Mesendoderm (in vitro differentiated cells): ENCODE measurements around the gene CENPB.

ENCODE experiments used
- DNase-seq: peaks from one replicate; pipeline ENCODE4 v3.0.0; 2013
- H2AK5ac ChIP-seq: 2 replicates; pipeline ENCODE4 v1.6.1; 2013; ENCODE audit warnings: low read length, inconsistent platforms
- H2BK120ac ChIP-seq: 2 replicates; pipeline ENCODE4 v1.6.1; 2013; ENCODE audit warnings: low read depth, mild to moderate bottlenecking, low read length, moderate library complexity, mixed read lengths
- H2BK15ac ChIP-seq: replicated peaks from 2 replicates; pipeline ENCODE4 v1.6.1; 2013; ENCODE audit warnings: low read depth, mild to moderate bottlenecking, moderate library complexity
- H2BK5ac ChIP-seq: 2 replicates; pipeline ENCODE4 v1.6.1; 2013; ENCODE audit warnings: low read length, inconsistent platforms
- H3K18ac ChIP-seq: 2 replicates; pipeline ENCODE4 v1.6.1; 2013; ENCODE audit warnings: mild to moderate bottlenecking, low read length, mixed read lengths
- H3K23ac ChIP-seq: one replicate; pipeline ENCODE4 v1.6.1; 2013; ENCODE audit warnings: low read length
- H3K27ac ChIP-seq: 2 replicates; pipeline ENCODE4 v1.5.1; 2013; ENCODE audit warnings: low read depth, mild to moderate bottlenecking, inconsistent platforms, low read length, moderate library complexity
- H3K27me3 ChIP-seq: 2 replicates; pipeline ENCODE4 v1.6.1; 2013; ENCODE audit warnings: low read length, control low read depth, mild to moderate bottlenecking, inconsistent platforms; ENCODE audit not compliant: insufficient read depth, poor library complexity
- H3K36me3 ChIP-seq: 2 replicates; pipeline ENCODE4 v1.6.1; 2013; ENCODE audit warnings: low read length, inconsistent platforms; ENCODE audit not compliant: control insufficient read depth, insufficient read depth
- H3K4ac ChIP-seq: one replicate; pipeline ENCODE4 v1.6.1; 2013; ENCODE audit warnings: low read depth, mild to moderate bottlenecking, low read length, moderate library complexity
- H3K4me1 ChIP-seq: 2 replicates; pipeline ENCODE4 v1.6.1; 2013; ENCODE audit warnings: low read depth, low read length, inconsistent platforms; ENCODE audit not compliant: control insufficient read depth
- H3K4me2 ChIP-seq: 2 replicates; pipeline ENCODE4 v1.6.1; 2013; ENCODE audit warnings: low read length
- H3K4me3 ChIP-seq: 2 replicates; pipeline ENCODE4 v1.5.1; 2013; ENCODE audit warnings: mild to moderate bottlenecking, low read length
- H3K56ac ChIP-seq: one replicate; pipeline ENCODE4 v1.6.1; 2013; ENCODE audit warnings: low read length
- H3K79me1 ChIP-seq: 2 replicates; pipeline ENCODE4 v1.6.1; 2013; ENCODE audit warnings: low read length, inconsistent platforms
- H3K79me2 ChIP-seq: 2 replicates; pipeline ENCODE4 v1.6.1; 2013; ENCODE audit warnings: mild to moderate bottlenecking, low read length; ENCODE audit not compliant: control insufficient read depth, insufficient read depth
- H3K9ac ChIP-seq: 2 replicates; pipeline ENCODE4 v1.6.1; 2013; ENCODE audit warnings: low read length, inconsistent platforms
- H4K5ac ChIP-seq: one replicate; pipeline ENCODE4 v1.6.1; 2013; ENCODE audit warnings: low read length
- H4K8ac ChIP-seq: one replicate; pipeline ENCODE4 v1.6.1; 2013; ENCODE audit warnings: low read depth, mild to moderate bottlenecking, control low read depth, low read length, moderate library complexity
- WGBS: extraction: QIAGEN DNeasy Blood & Tissue Kit; methylation state at CpG from one replicate; pipeline ENCODE4 v1.1.7; 2013; ENCODE audit warnings: low lambda C conversion rate, missing lambda C conversion rate; ENCODE audit not compliant: insufficient coverage; ENCODE audit errors: extremely low coverage; 5-methylcytosine and 5-hydroxymethylcytosine counted together

CENPB gene

DNA sequence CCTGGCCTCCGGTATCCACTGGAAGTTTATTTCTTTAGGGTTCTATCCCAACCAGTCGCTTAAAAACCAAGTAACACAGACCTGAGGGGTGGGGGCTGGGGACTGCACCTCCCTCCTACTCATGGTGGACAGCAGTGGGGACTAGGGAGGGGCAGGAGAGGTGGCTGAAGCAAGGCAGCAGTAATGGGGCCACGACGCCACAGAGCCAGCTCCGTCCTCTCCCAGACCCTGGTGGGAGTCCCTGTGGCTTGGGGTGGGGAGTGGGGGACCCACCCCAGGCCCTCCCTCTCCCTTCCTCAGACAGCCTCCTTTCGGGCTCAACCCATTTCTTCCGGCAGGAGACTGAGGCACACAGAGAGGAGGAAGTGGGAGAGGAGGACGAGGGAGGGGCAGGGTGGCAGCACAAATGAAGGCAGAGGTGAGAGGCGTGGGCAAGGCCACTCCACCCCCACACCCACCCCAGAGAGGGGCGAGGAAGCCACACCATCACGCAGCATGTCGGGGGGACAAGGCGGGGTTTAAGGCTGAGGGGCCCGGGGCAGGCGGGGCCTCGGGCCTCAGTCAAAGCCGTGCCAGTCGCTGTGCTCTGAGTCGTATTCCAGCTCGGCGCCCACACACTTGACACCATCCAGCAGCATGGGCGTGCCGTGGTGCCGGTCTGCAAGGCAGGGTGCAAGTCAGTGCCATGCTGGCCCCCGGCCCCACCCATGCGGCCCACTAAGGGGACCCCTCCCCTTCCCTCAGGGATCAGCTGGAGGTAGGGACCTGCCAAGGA lies 32.9 kb downstream of the CENPB start:
- Histone ChIP-seq H3K4me1 (peaks cover 2% of the 10 kb centered on the region), H3K27me3 (peaks cover 5% of the 10 kb centered on the region), H3K23ac (no peak overlapping the region), H3K79me1 (no peaks in the 10 kb centered on the region), H3K4me3 (no peak overlapping the region), H4K8ac (no peak overlapping the region), H3K79me2 (no peaks in the 10 kb centered on the region), H3K4ac (no peak overlapping the region), H3K27ac (no peak overlapping the region), H2AK5ac (no peak overlapping the region), H2BK120ac (no peak overlapping the region), H3K9ac (no peak overlapping the region), H3K56ac (no peak overlapping the region), H2BK5ac (no peak overlapping the region), H3K18ac (no peak overlapping the region), H4K5ac (no peak overlapping the region), H3K4me2 (no peak overlapping the region), H2BK15ac (no peak overlapping the region), H3K36me3 (no peaks in the 10 kb centered on the region)
- DNase-seq: no peak
- WGBS: no CpG with 5 or more reads among the region's 26 CpGs

DNA sequence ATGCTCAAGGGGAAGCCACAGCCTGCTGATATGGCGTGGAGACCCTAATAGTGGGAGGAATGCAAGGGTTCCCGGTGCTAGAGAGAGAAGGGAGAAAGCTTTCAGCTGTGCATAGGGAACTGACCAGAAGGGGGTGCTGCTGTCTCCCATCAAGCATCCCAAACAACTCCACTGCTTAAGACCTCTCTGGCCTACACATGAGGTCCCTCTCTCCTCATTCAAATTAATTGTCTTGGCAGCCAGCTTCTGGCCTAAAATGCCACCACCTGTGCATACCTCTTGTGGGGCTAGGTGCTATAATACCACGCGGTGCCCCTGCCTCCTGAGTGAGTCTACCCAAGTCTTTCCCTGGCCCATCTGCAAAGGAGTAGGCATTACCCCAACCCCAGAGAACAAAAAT lies 33.4 kb downstream of the CENPB start:
- no peak overlapping the region for H2BK120ac ChIP-seq
- H2BK5ac ChIP-seq: no peak overlapping the region
- H3K4me3 ChIP-seq: no peak overlapping the region
- H3K4ac ChIP-seq: no peak overlapping the region
- no peak overlapping the region for H4K5ac ChIP-seq
- no peaks in the 10 kb centered on the region for H3K79me2 ChIP-seq
- H4K8ac ChIP-seq: no peak overlapping the region
- H2BK15ac ChIP-seq: no peak overlapping the region
- no peaks in the 10 kb centered on the region for H3K79me1 ChIP-seq
- no peak overlapping the region for H3K27ac ChIP-seq
- no peak overlapping the region for H3K18ac ChIP-seq
- no peak overlapping the region for H3K56ac ChIP-seq
- peak; percentile 83 for DNase-seq
- WGBS: no CpG with 5 or more reads among the region's 4 CpGs
- no peaks in the 10 kb centered on the region for H3K36me3 ChIP-seq
- H3K23ac ChIP-seq: no peak overlapping the region
- peaks cover 2% of the 10 kb centered on the region for H3K4me1 ChIP-seq
- H3K27me3 ChIP-seq: peaks cover 5% of the 10 kb centered on the region
- H3K9ac ChIP-seq: no peak overlapping the region
- H2AK5ac ChIP-seq: no peak overlapping the region
- no peak overlapping the region for H3K4me2 ChIP-seq

DNA sequence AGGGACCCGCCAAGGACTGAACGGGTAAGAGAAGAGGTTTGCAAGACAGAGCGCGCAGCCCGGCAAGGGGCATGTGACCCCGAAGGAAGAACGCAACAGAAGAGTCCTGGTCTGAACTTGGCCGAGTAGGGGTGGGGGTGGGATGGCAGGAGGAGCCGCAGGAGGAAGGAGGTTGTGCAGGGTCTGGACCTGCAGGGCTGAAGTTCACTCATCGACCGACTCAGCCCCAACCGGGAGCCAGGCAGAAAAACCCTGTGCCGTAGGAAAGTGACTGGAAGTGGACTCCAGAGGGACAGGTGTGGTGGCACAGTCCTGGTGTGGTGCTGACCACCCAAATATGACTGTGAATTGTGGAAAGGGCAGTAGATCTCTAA lies 34.2 kb downstream of the CENPB start:
- H3K79me2 ChIP-seq: no peaks in the 10 kb centered on the region
- no peak overlapping the region for H2BK15ac ChIP-seq
- no peak overlapping the region for H3K27ac ChIP-seq
- no peak overlapping the region for H4K8ac ChIP-seq
- no peaks in the 10 kb centered on the region for H3K79me1 ChIP-seq
- H3K36me3 ChIP-seq: no peaks in the 10 kb centered on the region
- no peak overlapping the region for H3K23ac ChIP-seq
- H4K5ac ChIP-seq: no peak overlapping the region
- peak overlapping the region; percentile 67 for H3K4me2 ChIP-seq
- H3K27me3 ChIP-seq: peaks cover 5% of the 10 kb centered on the region
- DNase-seq: no peak
- peak overlapping the region; percentile 17 for H3K9ac ChIP-seq
- H2BK5ac ChIP-seq: no peak overlapping the region
- no peak overlapping the region for H3K56ac ChIP-seq
- no peak overlapping the region for H3K18ac ChIP-seq
- peaks cover 2% of the 10 kb centered on the region for H3K4me1 ChIP-seq
- no CpG with 5 or more reads among the region's 13 CpGs for WGBS
- H3K4me3 ChIP-seq: no peak overlapping the region
- H3K4ac ChIP-seq: no peak overlapping the region
- no peak overlapping the region for H2AK5ac ChIP-seq
- no peak overlapping the region for H2BK120ac ChIP-seq

DNA sequence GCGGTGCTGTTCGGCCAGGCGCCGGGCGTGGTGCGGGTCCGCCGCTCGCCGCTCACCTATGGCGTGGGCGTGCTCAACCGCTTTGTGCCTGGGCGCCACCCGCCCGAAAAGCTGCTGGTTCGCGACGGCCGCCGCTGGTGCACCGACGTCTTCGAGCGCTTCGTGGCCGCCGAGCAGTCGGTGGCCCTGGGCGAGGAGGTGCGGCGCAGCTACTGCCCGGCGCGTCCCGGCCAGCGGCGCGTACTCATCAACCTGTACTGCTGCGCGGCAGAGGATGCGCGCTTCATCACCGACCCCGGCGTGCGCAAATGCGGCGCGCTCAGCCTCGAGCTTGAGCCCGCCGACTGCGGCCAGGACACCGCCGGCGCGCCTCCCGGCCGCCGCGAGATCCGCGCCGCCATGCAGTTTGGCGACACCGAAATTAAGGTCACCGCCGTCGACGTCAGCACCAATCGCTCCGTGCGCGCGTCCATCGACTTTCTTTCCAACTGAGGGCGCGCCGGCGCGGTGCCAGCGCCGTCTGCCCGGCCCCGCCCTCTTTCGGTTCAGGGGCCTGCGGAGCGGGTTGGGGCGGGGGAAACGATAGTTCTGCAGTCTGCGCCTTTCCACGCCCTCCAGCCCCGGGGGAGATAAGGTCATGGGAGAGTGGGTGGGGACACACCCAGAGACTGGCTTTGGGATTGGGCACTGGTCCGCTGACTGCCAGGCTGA lies 34.7 kb downstream of the CENPB start:
- Histone ChIP-seq H3K18ac (no peak overlapping the region), H3K27me3 (peaks cover 5% of the 10 kb centered on the region), H3K4me2 (peak overlapping the region; percentile 67), H4K5ac (no peak overlapping the region), H4K8ac (no peak overlapping the region), H3K23ac (no peak overlapping the region), H3K56ac (peak overlapping the region; percentile 34), H3K79me2 (no peaks in the 10 kb centered on the region), H2BK15ac (no peak overlapping the region), H2BK120ac (no peak overlapping the region), H3K4me1 (peaks cover 2% of the 10 kb centered on the region), H3K4ac (no peak overlapping the region), H2AK5ac (no peak overlapping the region), H3K9ac (peak overlapping the region; percentile 42), H3K27ac (no peak overlapping the region), H3K36me3 (no peaks in the 10 kb centered on the region), H2BK5ac (no peak overlapping the region), H3K79me1 (no peaks in the 10 kb centered on the region), H3K4me3 (no peak overlapping the region)
- DNase-seq: peak; percentile 74
- WGBS: no CpG with 5 or more reads among the region's 95 CpGs

DNA sequence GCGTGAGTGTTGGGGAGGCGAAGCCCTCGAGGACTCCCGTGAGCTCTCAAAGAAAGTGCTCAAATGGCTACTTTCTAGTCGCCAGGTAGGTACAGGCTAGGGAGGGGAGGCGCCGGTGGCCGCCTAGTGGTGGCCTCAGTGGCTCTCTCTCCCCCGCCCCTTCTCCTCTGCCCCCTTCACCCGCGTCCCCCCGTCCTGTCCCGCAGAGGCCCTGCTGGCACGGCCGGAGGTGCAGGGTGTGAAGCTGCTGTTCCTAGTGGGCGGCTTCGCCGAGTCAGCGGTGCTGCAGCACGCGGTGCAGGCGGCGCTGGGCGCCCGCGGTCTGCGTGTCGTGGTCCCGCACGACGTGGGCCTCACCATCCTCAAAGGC lies 35.2 kb downstream of the CENPB start:
- DNase-seq: no peak
- Histone ChIP-seq H3K4me3 (no peak overlapping the region), H3K79me2 (no peaks in the 10 kb centered on the region), H3K23ac (no peak overlapping the region), H2BK15ac (no peak overlapping the region), H4K5ac (no peak overlapping the region), H3K27ac (no peak overlapping the region), H4K8ac (no peak overlapping the region), H3K18ac (no peak overlapping the region), H3K9ac (peak overlapping the region; percentile 42), H3K36me3 (no peaks in the 10 kb centered on the region), H3K27me3 (peaks cover 5% of the 10 kb centered on the region), H3K4ac (no peak overlapping the region), H3K56ac (peak overlapping the region; percentile 34), H2BK120ac (no peak overlapping the region), H3K4me2 (peak overlapping the region; percentile 67), H2BK5ac (no peak overlapping the region), H3K4me1 (peaks cover 2% of the 10 kb centered on the region), H2AK5ac (no peak overlapping the region), H3K79me1 (no peaks in the 10 kb centered on the region)
- no CpG with 5 or more reads among the region's 31 CpGs for WGBS
